AG10803 (cell line): Measurements from ENCODE around the gene SLC2A2.
A peak's percentile ranks its signal among the peaks of the same experiment; 100 is the strongest.

Experiments used
- DNase-seq: peaks from one replicate; pipeline ENCODE4 v3.0.0; 2010; ENCODE audit warnings: low read depth
- H3K4me3 ChIP-seq: 2 replicates; pipeline ENCODE4 v1.5.1; 2011; ENCODE audit warnings: mild to moderate bottlenecking, low read length, control low read depth
- CTCF ChIP-seq: conservative IDR thresholded peaks from 2 replicates; pipeline ENCODE4 v1.5.1; 2011; ENCODE audit warnings: mild to moderate bottlenecking, low read length, control low read depth, inconsistent platforms

SLC2A2 gene

GRCh38 chr3:171059978-171060377 is 33.5 kb upstream of the SLC2A2 start:
- TF ChIP-seq CTCF, result no peak
- no peak overlapping the region for H3K4me3 ChIP-seq
- no peak for DNase-seq

GRCh38 chr3:171058873-171059603 is 32.5 kb upstream of the SLC2A2 start:
- DNase-seq, result no peak
- no peak for TF ChIP-seq CTCF

DNA sequence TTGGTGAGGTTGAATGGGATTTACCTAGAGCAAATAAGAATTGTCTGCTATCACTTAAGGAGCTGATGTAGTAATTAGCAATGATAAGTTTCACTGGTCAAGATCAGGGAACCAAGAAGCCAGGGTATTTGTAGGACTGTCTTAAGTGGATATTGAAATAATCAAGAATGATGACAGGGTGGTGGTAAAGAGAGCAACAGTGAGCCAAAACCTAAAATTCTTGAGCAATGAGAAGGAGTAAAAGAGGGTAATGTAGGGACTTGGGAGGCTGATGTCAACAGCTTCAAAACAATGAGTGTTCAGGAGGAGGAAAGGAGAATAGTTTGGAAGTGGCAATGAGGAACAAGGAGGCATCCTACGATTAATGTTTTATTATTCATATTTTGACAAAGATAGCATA is 31.5 kb upstream of the SLC2A2 start:
- peak; percentile 80 for DNase-seq
- no peak for TF ChIP-seq CTCF
- no peak overlapping the region for H3K4me3 ChIP-seq

More at GRCh38 chr3:171058873-171059603, 32.5 kb upstream of the SLC2A2 start:
- no peak overlapping the region for H3K4me3 ChIP-seq

DNA sequence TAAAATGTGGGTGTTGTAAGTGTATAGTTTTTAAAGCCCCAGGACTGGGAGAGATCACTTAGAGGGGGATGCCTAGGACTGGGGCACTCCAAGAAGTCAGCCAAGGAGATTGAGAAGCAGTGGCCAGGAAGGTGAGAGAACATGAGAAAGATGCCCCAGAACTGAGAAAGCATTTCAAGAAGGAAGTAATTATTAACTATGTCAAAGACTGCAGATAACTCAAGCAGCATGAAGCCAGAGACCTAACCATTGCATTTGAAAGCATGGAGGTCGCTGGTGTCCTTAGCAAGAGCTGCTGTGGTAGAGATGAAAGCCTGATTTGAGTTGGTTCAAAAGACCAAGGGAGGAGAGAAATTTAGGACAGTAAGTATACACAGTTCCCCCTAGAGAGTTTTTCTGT is 30.6 kb upstream of the SLC2A2 start:
- TF ChIP-seq CTCF, result no peak
- H3K4me3 ChIP-seq, result no peak overlapping the region
- DNase-seq, result no peak

- TF ChIP-seq CTCF, result no peak
- H3K4me3 ChIP-seq, result no peak overlapping the region
- peak; percentile 12 for DNase-seq
Measured at GRCh38 chr3:171056528-171056927, 30.0 kb upstream of the SLC2A2 start.

GRCh38 chr3:171055336-171056178 is 29.0 kb upstream of the SLC2A2 start:
- TF ChIP-seq CTCF, result no peak
- peak; percentile 36 for DNase-seq
- H3K4me3 ChIP-seq, result no peak overlapping the region

DNA sequence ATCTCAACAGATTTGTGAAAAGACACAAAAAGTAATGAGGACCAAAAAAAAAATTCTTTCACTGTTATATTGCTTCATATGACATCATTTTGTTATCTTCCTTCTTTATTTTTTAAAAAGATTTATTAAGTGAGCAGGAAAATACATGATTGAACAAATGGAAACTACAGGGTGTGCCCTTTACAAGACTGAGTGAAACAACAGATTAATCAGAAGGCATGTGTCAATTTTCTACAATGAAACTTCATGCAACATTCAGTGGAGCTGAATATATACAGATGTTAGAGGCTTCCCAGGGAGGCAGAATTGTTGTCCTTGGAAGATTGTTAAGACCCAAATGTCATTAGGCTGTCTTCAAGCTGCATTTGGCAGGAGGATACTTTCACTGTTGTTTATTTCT is 28.4 kb upstream of the SLC2A2 start:
- no peak overlapping the region for H3K4me3 ChIP-seq
- peak; percentile 13 for DNase-seq
- TF ChIP-seq CTCF, result no peak
